ENCODE data around the gene LLGL2.

The LLGL2 gene

DNA sequence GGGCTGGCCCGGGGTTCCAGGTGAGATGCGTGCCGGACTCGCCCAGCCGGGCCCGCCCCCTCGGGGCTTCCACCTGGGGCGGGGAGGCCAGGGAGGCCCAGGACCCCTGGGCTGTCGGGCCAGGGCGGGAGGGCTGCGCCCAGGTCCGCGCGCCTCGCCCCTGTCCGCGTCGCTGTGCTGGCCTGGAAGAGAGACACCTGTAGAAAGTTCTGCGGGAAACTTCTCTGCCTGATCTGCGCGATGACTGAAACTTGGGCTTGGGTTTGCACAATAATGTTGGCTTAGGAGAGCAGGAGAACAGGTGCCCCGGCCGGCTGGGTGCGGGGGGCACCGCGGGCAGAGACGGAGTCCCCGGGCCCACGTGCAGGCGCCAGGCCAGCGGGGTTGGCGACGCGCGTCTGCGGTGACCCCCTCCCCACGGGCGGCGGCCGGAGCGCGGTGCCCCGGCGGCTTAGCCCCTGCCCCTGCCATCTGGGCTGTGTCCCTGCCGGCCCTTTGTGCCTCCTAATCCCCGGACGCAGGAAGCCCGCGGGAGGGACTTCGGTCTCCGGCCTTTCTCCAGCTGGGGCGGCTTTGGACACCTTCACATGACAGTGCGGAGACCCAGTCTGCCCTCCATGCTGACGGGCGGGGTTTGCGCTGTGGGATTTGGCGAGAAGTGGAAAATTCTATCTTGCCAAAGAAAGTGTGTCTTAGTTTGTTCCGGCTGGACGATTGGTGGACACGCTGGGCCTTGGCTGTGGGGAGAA is 483 bp downstream of the LLGL2 start:
- no peak for DNase-seq

DNA sequence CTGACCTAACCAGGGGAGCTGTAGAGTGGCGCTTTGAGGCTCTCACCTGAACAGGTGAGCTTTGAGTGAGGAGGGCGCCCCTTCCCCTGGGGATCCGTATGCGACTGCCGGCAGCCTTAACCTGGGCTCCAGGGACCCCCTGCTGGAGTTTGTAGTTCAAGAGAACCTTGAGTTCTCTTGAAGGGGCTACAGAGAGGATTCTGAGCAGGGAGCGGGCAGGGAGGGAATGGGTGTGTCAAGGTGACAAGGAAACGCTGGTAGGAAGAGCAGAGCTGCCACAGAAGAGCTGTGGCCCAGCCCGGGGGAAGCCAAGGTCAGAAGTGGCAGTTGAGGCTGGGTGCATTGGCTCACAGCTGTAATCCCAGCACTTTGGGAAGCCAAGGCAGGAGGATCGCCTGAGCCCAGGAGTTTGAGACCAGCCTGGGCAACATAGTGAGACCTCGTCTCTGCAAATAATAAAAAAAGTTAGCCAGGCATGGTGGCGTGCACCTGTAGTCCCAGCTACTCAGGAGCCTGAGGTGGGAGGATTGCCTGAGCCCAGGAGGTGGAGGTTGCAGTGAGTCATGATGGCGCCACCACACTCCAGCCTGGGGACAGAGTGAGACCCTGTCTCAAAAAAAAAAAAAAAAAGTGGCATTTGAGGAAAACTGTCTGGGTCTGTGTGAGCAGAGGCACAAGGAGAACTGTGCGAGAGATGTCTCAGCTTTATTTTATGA is 1.2 kb downstream of the LLGL2 start:
- no peak for DNase-seq

DNA sequence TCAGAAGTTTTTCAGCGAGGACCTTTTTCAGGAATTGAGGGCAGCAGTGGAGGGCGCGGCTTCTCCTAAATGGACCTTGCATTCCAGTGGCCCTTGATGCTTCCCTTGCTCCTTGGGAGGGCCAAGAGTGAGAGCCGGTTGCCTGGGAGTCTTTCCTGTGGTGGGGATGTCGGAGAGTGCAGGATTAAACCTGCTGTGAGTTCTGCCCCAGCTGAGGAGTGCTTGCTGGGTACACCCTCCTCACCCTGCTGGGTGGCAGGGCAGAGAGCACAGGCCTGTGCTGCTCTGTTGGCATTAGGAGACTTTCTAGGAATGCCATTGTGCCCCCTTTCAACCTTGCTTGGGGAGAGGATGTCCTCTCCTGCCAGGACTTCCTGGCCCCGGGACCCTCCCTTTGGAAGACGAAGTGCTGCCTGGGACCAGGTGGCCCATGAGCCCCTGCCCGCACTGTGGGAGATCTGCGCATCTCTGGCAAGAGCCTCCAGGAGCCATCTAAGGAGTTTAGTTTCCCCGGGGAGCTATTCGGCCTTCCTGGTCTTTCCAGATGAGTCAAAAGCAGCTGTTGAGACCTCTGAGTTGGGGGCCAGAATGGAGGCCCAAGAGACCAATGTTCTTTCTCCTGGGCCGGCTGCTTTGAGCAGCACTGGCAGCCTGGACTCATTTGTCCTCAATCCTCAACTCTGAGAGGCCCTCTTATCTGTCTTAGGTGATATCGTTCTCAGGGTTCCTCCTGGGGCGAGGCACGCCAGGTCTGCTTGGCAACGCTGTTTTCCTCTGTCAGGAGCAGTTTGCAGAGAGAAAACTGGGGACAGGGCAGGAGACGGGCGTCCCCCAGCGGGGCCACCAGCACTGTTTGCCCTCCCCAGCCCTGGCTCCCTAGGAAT is 5.6 kb downstream of the LLGL2 start:
- DNase-seq, result no peak

DNA sequence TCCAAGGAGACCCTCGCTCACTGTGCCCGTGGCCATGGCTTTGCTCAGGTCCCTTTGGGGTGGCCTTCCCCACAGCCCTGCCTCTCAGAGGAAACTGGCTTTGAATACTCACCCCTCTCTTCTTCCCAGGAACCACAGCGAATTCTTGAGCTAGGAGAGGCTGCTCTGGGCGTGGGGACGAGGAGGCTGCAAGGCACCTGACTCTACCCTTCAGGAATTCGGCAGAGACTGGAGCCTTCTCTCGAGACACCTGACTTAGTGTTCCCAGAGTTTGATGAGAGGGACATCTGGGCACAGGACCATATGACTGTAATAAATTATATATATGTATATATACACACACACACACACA is 6.2 kb downstream of the LLGL2 start:
- no peak for DNase-seq

DNA sequence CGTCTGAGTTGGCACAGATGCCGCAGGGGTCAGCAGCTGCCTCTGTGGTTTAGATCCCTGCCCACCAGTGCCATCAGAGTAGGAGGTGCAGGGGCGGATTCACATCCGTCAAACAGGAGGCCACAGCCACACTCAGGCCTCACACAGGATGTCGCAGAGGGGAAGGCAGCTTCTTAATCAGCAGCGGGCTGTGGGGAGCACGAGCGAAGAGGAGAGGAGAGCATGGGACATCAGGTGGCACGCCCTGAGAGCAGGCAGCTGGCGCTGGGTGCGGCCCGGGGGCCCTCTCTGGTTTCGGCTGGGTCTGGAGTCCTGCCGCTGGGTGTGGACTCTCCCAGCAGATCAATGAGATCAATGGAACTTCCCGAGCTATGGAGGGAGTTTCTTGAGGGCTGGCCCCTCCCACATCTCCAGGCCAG is 9.6 kb downstream of the LLGL2 start:
- DNase-seq, result peak; percentile 39

DNA sequence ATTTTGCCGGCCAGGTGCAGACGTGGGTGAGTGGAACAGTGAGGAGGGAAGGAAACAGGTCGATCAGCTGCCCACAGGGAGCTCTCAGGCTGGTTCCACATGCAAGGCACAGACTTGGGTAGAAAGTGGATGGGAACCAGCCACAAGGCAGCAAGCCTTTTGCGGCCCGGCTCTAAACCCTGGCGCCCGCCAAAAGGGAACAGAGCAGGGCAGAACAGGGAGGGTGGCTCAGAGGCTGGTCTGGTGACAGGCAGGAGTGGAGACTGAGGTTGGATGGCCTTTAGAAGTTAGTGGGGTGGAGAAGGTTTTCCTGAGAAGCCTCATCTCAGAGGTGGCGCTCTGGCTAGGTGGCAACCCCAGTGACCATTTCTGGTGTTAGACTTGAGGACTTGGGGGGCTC is 10.4 kb downstream of the LLGL2 start:
- no peak for DNase-seq

DNA sequence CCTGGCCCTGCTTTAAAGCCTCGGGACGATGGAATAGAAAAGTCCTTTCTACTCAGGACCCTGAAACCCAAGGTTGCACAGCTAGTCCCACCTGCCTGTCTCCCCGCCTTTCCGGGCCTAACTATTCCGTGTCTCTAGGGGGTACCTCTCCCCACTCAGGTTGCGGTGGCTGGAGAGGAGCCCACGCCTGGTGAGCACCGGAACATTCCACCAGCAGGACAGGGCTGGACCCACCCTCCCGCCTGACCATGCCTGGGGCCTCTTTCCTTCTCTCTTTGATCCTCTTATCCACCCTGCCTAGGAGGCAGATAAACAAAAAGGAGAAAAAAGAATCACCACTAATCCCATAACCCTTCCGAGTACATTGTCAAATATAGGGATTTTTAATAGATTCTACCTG is 10.9 kb downstream of the LLGL2 start:
- DNase-seq, result no peak

DNA sequence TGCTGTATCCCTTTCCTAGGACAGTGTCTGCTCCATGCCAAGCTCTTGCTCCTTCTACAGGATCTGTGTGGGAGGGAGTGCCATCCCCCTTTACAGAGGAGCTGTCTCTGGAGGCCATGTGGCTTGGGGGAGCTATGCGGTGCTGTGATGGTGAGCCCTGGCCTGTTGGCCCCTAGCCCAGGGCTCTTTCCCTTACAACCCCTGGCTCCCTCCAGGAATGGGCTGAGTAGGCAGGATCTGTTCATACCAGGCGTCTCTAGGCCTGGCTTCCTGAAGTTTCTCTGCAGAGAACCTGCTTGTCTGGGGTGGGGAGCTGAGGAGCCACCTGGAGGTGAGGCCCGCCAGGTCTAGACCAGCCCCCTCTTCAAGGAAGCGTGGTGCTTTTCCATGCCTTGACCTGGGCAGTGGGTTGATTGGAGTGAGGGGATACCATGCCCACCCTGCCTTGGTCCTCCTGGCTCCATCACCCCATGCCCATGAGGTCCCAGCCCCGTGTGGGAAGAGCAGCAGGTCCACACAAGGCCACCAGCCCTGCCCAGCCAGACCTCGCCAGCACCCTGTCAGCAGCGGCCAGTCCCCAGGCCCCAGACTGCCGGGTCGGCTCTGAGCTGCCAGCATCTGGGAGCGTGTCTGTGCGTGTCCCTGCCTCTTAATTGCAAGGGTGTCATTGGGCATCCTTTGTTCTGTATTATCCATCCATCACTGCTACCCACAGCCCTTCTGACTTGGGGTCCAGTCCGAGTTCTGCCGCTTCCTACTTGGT is 14.7 kb downstream of the LLGL2 start:
- DNase-seq, result no peak

DNA sequence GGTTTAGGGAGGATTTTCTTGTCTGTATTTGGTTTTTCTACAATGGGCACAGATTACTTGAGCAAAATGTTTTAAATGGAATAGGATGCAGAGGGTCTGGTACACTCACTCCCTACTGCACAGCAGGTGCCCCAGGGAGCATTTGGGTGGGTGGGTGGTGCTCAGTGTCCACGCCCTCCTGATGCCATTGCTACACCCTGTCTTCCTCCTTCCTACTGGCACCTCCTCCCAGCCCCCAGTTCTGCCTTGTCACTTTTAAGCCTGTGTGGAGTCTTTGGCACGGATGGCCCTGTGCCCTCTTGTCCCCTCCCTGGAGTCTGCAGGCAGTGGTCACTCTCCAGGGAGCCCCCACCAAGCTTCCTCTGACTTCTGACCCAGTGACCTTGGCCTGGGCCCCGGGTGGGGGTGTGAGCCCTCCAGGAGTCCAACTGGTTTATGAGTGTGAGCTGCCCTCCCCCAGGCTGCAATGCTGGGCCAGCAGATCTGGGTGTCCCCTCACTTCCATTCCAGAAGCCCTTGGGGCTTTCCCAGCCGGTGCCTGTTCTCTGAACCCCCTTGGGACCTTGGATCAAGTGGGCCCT is 15.5 kb downstream of the LLGL2 start:
- DNase-seq, result no peak

DNA sequence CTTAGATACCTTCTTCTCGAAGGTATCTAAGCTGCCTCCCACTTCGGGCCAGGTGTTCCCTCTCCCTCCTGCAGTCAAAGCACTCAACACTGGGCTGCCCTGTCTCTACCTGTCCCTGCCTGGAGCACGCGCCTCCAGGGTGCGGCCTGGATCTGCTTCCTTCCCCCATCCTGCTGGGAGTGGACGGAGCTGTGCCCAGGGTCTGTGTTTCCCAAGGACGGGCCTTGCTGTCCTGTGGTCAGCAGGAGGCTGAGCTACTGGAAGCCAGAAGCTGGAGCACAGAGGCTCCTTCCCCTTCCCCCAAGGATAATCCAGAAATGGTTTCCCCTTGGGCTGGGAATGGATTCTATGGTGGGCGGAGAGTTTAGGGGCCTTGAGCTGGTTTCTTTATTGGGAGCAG is 16.7 kb downstream of the LLGL2 start:
- DNase-seq, result no peak

DNA sequence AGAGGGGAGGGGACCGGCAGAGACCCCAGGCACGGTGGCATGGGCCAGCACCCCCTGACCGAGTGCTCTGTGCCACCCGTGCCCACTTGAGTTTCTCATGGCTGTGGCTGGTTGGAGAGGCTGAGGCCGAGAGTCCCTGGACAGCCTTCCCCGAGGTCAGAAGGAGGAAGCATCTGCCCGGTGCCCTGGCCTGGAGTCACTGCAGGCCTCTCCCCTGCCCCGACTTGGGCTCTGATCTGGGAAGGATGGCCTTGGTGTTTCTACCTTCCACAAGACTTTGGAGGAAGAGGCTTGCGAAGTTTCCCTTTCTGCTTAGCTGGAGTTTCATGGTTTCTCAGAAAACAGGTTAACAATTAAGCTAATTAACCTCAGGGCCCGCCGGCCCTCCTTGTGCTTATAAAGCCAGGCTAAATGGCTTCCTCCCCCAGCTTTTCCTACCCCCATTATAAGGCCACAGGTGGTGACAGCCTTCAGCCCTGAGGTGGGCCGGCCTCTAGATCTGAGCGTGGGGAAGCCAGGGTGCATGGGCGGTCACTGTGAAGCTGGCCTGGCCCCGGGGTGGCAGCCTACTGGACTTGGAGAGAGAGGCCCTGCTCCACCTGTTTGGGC is 17.3 kb downstream of the LLGL2 start:
- DNase-seq, result no peak

DNA sequence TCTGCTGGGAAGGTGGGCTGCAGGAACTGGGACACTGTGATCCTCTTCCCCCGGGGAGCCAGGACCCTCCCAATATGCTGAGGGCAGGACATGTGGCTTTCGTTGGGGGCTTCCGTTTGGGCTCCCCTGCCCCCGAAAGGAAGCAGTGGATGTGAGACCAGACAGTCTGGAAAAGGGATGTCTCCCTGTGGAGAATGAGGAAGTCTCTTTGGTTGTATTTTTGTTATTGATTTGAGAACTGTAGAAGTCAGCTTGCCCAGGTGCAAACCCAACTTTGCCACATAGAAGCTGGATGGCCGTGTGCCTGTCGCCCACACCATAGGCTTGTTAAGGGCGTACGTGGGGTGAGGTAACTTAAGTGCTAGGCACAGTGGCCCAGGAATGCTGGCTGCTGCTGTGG is 18.8 kb downstream of the LLGL2 start:
- DNase-seq, result no peak

DNA sequence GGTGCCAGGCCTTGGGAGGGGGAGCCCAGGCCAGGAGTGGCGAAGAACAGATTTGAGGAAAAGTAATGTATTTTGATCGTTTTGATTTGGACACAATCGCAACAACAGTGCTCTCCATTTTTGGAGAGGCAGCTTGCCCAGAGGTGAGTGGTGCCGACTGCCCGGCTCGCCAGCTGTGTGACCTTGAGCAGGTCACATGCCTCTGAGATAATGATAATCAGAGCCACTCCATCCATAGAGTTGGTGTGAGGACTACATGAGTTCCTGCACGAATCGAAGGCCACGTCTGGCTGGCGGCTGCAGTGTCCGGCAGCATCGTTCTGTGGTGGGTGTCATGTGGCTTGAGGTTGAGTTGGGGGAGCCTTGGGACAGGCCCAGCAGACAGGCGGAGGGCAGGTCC is 20.7 kb downstream of the LLGL2 start:
- no peak for DNase-seq

DNA sequence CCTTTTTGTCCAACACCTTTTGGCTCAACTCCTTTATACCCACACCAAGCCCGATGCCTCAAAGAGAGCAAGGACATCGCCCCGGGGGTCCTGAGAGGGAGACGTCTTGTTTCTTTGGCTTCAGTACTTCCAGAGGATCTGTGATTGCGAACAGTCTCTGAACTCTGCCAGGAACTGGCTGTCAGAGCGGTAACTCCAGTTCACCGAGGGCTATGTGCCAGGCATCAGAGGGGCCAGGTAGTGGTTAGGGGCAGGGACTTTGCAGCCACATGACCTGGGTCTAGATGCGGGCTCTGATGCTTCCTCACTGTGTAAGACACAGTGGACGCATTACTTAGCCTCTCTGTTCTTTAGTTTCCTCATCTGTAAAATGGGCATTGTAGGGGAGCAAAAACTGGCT is 21.6 kb downstream of the LLGL2 start:
- DNase-seq, result no peak

DNA sequence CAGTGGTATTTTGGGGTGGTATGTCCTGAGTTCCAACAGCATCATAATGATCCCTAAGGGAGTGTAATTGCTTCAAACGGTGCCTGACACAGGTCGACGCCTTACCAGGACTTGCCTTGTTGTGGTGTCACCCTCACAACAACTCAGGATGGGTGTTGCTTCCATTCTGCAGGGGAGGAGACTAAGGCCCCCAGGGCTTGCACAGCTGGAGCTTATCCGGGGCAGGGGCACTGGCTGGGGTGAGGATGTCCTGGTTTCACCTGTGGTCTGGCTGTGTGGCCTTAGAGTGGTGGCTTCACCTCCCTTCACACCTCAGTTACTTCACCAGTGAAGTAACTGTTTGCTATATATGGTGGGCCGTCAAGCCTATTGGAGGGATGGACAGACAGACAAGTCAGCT is 23.3 kb downstream of the LLGL2 start:
- no peak for DNase-seq

DNA sequence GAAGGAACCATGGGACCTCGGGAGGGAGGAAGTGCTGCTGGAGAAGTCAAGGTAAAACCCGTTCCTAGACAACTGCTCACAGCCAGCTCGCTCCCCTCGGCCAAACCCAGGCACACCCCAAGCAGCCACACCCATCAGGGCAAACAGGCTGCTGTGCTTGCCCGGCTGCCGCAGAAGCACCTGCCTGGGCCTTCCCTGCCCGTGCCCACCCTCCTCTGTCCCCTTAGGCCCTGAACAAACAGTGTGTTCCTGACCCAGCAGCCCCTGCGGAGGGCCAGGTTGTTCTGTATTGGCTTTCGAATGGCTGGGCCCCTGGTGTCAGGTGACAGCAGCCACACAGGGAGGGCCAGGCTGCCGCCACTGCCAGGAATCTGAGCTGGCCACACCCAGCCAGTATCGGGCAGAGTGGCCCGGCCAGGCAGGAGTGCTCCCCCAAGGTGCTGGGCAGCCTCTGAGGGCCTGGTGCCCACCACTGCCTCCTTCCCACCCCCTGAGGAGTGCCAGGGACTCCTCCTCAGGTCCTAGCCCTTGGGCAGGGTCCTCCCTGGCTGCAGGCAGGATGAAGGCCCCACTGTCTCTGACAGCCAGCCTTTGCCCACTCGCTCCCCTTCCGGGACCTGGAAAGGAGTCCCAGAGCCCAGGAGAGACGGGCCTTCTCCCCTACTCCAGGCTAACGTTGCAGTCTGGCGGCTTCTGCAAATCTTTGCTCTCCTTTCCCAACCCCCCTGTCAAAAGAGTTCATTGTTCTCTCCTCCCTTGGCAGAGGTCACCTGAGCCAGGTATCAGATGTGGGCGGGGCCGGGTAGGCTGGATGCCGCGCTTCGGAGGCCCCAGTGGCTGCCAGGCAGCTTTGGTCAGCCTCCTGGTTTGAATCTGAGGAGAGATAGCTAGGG is 24.0 kb downstream of the LLGL2 start:
- DNase-seq, result no peak

DNA sequence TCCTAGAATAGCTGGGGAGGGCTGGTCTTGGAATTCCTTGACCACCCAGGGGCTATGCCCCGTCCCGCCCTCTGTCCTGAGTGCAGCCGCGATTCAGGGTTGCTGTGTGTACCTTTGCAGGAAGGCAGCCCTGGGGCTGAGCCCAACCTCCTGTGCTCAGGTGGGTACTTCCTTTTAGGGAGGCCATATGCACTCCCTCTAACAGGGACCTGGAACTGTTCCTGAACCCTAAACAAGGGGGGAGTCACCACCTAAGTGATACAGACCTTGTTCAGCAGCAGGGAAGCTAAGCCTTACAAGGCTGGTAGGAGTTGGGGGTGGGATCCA is 24.6 kb downstream of the LLGL2 start:
- no peak for DNase-seq

DNA sequence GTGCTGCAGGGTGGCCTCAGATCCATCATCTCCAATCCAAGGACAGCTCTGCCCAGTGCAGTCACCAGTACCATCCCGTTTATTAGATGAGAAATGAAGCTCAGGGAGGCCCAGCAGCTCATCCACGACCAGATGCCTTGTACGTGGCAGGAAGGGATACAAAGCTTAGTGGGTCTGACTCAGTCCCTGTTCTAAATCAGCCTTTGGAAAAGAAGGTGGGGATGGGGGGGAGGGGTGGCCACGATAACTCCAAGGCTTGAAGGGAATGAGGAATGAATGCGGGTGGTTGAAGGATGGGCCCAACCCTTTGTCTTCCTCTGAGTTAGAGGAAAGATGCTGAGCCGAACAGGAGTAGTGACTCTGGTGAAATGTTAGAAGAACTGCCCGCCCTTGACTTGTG is 25.8 kb downstream of the LLGL2 start:
- no peak for DNase-seq

DNA sequence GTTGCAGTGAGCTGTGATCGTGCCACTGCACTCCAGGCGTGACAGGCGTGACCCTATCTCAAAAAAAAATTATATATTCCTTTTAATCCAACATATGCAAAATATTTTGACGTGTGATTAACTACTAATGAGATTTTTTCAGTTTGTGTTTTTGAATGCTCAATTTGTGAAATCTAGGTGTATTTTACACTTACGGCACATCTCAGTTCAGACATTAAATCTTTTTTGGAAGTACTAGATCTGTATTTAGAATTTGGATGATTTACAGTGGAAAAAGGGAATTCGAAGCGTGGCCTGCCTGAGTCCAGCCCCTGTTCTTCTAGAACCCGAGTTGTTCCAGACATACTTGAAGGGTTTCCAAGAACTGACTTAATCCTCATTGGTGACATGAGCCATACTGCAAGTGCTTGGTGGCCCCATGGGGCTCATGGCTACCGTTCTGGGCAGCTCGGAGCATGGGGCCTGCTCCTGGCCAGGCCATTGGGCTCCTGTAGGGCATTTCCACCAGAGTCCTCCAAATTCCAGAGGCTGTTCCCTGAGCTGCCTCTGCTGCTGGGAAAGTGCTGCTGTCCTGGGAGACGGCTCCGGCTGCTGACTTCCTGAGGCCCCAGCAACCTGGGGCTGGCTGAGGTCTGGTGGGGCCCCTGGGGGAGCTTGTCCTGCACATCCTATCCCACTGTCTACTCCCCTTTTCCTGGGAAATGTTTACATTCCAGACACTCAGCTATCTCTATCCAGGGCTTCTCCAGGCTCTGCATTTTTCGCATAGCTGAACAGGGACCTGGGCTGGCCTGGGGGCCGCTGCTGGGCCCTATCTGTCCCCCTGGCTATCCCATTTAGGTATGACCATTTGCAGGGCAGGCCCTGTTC is 27.2 kb downstream of the LLGL2 start:
- no peak for DNase-seq
